Cardiac fibroblast (primary cell): ENCODE measurements around the gene PRKCH.
A peak's percentile ranks its signal among the peaks of the same experiment; 100 is the strongest.

ENCODE experiments used
- DNase-seq, 2 donors: peaks; one replicate each; pipeline versions ENCODE4 v3.0.0 to v3.0.0-alpha.2; 2010; ENCODE audit warnings: low read depth in 2 of 2
- H3K4me3 ChIP-seq, 2 donors: replicated peaks in 1 of 2; 1 replicate in 1 of 2; 2 replicates in 1 of 2; pipeline ENCODE4 v1.5.1; 2011; ENCODE audit warnings: low read depth in 2 of 2, low read length in 2 of 2, mild to moderate bottlenecking in 2 of 2, moderate library complexity in 1 of 2
- TF ChIP-seq, protein P1 (sequence below): IDR thresholded peaks from one replicate; pipeline ENCODE4 v1.5.1; 2011; ENCODE audit warnings: low read depth, mild to moderate bottlenecking, low read length, inconsistent platforms

PRKCH gene

DNA sequence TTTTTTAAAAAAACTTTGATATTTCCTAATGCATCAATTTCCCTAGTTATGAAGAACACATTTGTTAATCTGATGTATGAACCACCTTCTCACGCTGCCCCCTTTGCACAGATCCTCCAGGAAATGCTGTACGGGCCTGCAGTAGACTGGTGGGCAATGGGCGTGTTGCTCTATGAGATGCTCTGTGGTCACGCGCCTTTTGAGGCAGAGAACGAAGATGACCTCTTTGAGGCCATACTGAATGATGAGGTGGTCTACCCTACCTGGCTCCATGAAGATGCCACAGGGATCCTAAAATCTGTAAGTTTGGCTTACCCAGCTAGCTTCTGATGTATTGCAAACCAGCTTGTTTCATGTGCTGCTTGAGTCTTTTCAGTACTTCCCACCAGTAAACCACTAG is 208.9 kb downstream of the PRKCH start:
- no peak overlapping the region for H3K4me3 ChIP-seq
- DNase-seq: no peak
- TF ChIP-seq, protein P1, sequence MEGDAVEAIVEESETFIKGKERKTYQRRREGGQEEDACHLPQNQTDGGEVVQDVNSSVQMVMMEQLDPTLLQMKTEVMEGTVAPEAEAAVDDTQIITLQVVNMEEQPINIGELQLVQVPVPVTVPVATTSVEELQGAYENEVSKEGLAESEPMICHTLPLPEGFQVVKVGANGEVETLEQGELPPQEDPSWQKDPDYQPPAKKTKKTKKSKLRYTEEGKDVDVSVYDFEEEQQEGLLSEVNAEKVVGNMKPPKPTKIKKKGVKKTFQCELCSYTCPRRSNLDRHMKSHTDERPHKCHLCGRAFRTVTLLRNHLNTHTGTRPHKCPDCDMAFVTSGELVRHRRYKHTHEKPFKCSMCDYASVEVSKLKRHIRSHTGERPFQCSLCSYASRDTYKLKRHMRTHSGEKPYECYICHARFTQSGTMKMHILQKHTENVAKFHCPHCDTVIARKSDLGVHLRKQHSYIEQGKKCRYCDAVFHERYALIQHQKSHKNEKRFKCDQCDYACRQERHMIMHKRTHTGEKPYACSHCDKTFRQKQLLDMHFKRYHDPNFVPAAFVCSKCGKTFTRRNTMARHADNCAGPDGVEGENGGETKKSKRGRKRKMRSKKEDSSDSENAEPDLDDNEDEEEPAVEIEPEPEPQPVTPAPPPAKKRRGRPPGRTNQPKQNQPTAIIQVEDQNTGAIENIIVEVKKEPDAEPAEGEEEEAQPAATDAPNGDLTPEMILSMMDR: no peak

DNA sequence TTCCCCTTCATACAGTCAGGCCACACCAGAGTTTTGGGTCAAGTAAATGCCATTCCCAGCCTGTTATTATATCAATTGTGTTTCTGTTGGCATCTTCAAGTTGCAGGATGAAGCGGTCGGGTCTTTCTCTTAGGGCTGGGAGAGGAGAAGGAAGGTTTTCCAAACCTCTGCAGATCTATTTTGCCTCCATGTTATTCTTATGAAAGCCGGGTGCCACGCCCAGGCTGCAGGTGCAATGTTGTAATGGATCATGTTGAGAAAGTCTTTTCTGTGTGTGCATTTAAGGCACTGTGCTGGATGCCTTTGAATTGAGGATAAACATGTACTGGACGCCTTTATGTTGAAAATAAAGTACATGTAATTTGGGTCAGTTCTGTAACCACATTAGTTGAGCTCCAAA is 209.5 kb downstream of the PRKCH start:
- DNase-seq: no peak
- no peak overlapping the region for H3K4me3 ChIP-seq
- TF ChIP-seq, protein P1: no peak

DNA sequence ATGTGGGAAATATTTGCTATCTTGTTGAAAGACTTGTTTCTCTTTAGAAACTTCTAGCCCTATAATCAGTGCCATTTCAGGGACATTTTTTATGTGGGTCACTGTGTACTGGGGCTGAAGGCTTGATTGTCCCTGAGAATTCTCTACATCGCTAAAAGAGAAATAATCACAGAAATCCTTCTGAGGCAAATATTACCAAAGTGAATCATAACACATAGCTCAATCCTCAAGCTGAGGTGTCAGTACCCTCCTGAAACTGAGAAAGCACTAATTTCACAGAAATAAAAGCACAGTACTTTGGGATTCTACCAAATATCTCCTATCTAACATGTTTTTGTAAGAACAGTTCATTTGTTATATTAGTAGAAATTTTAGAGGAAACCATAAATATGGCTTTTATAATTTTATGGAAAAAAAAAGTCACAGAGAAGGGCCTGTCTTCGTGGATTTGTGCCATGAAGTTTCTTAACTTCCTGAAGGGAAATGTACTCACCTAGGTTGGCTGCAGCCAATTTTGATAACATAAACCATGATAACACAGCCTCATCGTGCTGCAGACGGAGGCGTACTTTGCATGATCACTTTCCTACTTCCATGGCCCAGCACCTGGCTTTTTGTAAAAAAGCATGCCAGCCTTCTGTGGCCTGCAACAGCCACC is 210.2 kb downstream of the PRKCH start:
- peak in 1 of 2 donors; percentile 39 for DNase-seq
- H3K4me3 ChIP-seq: no peak overlapping the region
- TF ChIP-seq, protein P1: no peak

DNA sequence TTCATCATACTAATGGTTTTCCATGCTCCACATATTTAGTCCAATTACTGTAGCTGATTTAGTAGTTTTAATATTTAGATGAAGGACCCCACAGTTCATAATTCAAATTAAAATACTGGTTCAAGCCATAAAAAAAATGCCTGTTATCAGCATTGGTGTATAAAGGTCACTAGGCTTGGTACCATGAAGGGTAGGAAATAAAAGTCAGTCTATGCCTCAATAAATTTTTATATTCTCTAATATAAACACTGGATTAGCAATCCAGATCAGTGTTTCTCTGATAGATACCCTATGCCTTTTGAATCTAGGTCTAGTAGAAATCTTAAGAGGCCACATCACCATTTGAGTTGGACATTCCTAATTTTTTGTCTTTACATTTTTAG is 210.7 kb downstream of the PRKCH start:
- DNase-seq: no peak
- TF ChIP-seq, protein P1: no peak
- no peak overlapping the region for H3K4me3 ChIP-seq

DNA sequence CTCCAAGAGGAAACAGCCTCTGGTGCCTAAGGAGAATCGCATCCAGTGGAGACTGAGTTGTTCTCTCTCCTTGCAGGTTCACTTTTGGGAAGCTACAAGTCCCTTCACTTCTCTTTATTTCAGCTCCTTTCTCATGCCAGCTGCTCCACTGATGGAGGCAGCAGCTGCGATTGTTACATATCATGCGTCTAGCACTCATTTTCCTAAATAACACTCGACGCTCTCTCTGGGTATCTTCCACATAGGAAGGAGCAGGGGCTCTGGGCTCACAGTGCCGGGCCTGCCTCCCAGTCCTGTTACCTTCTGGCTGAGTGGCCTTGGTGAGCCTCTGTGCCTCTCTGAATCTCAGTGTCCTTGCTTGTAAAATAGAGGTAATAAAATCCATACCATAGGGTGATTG is 211.4 kb downstream of the PRKCH start:
- TF ChIP-seq, protein P1: no peak
- no peak for DNase-seq
- H3K4me3 ChIP-seq: no peak overlapping the region

DNA sequence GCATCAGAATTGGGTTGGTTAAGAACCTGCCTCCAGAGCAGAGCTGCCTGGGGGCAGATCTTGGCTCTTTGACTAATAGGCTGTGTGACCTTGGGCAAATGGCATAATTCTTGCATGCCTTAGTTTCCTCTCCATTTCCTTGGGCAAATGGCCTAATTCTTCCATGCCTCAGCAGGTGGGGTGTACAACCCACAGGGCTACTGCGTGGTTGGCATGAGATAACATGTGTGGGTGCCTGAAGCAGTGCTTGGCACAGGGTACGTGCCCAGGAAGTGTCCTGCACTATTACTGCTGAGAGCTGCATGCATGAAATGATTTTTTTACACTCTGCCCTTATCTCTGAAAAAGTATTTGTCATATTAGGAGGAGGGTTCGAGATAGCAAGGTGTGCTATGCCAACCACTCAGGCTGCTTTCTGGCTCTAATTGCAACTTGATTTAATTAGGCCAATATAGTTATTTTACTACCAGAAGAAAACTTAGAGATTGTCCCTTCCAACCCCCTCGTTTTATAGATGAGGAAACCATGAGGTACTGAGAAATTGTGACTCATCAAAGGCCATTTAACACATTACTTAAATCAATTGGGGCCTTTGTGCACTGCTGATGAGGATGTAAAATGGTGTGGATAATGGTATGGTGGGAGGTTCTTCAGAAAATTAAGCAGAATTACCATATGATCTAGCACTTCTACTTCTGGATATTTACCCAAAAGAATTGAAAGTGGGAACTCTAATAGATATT is 212.3 kb downstream of the PRKCH start:
- DNase-seq: no peak
- no peak overlapping the region for H3K4me3 ChIP-seq
- TF ChIP-seq, protein P1: no peak

DNA sequence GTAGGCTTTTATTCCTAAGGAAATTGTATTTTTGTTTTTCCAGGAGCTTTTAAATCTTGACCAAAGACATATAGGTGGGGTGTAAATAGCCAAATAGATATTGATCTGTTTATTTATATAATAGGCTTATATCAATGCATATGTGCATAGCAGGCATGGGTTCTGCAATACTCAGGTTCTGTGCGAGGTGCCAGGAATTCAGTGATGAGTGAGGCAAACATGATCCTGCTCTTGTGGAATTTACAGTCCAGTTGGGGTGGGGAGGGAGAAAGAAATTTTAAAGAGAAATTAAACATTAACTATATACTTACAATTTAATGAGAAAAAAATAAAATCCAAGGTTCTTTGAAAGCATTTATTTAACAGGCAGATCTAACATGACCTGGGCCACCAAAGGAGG is 213.7 kb downstream of the PRKCH start:
- DNase-seq: peak in 1 of 2 donors; percentile 48
- no peak overlapping the region for H3K4me3 ChIP-seq
- TF ChIP-seq, protein P1: no peak
